Stimulated activated CD4-positive, alpha-beta T cell treated with anti-CD3 and anti-CD28 coated beads, TNF-alpha, amount 100 ng/mL, for 48 hours (primary cell): Measurements from ENCODE around the gene ATG4A.
A peak's percentile ranks its signal among the peaks of the same experiment; 100 is the strongest.

ENCODE experiments used
- DNase-seq, 3 donors: peaks; one replicate each; pipeline ENCODE4 v3.0.0-alpha.2; 2020; ENCODE audit warnings: low read depth in 3 of 3

Gene ATG4A, protein sequence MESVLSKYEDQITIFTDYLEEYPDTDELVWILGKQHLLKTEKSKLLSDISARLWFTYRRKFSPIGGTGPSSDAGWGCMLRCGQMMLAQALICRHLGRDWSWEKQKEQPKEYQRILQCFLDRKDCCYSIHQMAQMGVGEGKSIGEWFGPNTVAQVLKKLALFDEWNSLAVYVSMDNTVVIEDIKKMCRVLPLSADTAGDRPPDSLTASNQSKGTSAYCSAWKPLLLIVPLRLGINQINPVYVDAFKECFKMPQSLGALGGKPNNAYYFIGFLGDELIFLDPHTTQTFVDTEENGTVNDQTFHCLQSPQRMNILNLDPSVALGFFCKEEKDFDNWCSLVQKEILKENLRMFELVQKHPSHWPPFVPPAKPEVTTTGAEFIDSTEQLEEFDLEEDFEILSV

DNA sequence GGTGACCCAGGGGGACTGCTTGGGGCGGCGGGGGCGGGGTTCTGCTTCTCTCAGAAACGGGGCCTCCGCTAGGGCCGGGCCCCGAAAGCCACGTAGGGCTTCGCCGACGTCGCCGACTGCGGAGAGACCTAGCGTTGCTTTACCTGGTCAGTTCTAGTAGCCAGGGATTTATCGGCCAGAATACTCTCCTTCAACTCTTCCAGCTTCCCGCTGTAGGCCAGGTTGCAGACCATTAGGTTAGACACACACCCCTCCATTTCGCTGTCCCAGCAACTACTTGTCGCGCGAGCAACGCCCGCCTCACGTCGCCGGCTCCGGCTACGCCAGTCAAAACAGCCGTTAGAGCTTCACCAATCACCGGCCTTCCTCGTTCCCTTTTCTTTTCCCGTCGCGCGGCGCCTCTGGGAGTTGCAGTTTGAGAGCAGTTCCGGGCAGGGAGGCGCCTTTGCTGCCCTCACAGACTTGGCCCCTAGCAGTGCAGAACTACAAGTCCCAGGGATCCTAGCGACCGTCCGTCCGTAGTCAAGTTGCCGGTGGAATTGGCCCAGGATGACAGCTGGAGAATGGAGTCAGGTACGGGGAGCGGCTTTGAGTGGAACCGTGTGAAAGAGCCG lies at the start of gene ATG4A, which contains the start of gene PSMD10:
ATG4A (plus strand) TSS at position 515 of the 614 bp plus-strand sequence; CDS start at position 564, 49 bp downstream.
PSMD10 (minus strand) TSS at position 279 of the 614 bp plus-strand sequence; CDS start at position 257, 22 bp downstream.
- DNase-seq = peak; percentile 70 to 85 (median 79)

DNA sequence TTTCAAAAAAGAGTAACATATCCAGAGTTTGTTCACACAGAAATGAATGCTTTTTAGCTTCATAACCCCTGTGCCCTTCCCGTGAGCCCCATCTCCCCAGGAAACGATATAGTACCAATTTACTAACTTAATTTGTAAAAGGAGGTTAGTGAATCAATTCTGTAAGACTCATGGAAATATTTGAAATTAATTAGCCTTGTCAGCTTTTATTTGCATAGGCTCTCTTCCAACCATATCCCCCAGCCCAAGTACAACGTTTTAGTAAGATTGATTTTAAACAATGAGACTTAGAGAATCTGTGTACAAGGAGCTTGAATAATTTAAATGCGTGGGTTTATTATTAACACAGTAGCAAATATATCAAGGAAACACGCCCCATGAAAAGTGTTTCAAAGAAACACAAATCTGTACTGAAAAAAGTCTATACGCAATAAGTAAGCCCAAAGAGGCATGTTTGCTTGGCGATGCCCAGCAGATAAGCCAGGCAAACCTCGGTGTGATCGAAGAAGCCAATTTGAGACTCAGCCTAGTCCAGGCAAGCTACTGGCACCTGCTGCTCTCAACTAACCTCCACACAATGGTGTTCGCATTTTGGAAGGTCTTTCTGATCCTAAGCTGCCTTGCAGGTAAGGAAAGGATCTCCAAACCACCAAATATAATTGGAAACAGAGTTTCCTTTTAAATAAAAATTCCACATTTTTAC lies 46.9 kb upstream of the ATG4A start, which contains the start of gene VSIG1:
VSIG1 (plus strand) TSS at position 512 of the 703 bp plus-strand sequence; CDS start at position 578, 66 bp downstream.
- no peak for DNase-seq

DNA sequence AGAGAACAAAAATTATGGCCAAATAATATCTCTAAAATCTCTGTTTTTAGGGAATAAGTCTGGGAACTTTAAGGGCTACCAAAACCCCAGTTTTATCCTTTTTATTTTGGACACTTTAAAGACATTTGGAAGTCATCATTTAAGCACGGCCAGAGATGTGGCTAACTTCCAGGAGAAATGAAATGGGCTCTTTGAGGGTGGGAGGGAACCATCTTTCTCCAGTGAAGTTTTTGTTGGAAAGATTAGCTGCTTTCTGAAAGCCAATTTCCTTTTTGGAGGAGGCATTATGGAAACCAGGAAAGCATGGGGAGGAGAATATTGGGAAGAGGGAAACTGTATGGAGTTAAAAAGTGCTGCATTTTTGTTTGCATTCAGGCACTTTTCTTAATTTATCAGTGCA lies 41.9 kb upstream of the ATG4A start:
- no peak for DNase-seq

DNA sequence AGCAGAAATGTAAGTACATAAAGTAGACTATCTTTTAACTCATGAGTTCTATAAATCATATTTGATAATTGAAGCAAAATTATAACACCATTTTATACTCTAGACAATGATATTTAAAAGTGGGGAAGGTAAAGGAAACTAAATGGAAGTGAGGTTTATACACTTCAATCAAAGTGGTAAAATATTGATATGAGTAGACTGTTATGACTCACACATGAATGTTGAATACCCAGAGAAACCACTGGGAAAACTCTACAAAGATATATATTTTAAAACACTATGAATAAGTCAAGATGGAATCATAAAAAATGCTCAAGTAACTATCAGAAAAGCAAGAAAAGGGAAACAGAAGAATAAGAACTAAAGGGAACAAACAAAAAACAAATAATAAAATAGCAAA lies 38.4 kb upstream of the ATG4A start:
- DNase-seq = no peak

DNA sequence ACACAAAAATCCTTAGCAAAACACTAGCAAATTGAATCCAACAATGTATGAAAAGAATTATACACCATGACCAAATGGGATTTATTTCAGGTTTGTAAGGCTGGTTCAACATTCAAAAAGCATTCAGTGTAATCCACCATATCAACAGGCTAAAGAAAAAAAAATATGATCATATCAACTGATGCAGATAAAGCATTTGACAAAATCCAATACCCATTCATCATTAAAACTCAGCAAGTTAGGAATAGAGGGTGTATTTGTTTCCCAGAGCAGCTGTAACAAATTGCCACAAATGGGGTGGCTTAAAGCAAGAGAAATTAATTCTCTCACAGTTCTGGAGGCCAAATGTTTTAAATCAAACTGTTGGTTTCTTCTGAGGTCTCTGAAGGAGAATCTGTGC lies 36.0 kb upstream of the ATG4A start:
- DNase-seq = no peak

DNA sequence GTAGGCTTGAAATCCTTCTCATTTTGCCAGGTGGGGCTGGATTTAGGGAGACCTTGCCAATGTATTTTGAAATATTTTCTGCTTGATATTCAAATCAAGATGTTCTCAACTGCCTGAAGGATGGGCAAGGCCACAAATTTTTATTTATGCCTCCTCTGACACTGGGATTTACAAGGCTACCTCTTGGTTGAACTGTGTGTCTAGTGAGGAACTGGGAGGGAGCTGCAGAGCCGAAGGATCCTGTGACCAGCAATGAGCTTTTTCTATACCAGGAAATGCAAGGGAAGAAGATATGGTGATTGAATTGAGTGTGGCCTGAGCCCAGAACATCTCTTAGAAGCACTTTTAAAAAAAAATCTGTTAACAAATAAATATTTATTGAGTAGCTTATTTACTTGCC lies 31.8 kb upstream of the ATG4A start:
- no peak for DNase-seq

DNA sequence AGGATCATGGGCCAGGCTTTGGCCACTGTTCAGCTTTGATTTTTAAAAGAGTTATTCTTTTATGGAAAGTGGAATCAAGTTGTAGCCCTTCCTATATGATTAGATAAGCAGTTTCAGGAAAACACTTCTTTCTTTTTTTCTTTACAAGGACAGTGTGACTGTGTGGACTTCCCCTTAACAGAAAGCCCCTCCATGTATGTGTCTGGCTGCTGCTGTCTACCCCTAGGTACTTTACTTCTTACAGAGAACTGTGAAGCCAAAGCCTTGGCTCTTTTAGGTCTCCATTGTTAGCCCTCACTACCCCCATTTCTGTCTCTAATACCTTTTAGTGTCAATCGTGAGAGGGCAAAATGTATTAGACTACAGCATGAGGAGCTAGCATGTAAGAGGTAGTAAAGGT lies 27.6 kb upstream of the ATG4A start:
- no peak for DNase-seq

DNA sequence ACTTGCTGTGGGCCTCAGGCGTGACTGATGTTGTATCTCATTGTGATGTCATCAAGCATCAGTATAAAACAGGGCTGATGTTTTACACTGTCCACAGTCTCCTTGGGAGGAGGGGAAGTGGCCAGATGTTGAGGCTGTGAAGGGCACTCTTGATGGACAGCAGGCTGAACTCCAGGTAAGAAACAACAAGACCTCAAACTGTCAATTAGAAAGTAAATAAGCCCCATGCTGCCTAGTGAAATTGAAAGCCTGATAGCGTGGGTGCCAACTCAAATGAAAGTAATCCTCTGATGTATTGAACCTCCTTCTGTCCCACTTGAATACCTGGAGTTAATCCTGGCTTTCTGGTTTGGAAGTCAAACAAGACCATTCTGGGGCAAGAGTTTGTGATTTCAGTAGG lies 27.0 kb upstream of the ATG4A start:
- DNase-seq = no peak

DNA sequence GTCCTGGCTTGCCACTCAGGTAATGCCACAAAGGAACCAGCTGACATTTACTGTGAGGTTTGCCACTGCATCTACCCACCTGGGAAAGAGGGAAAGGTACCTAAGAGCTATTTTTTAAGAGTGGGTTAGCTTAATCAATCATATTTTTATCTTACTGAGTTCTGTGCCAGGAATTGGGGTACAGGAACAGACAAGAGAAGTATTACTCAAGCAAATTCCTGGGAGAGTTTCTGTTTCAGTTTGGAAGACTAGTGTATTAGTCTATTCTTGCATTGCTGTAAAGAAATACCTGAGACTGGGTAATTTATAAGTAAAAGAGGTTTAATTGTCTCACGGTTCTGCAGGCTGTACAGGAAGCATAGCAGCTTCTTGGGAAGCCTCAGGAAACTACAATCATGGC lies 23.5 kb upstream of the ATG4A start:
- DNase-seq = no peak

DNA sequence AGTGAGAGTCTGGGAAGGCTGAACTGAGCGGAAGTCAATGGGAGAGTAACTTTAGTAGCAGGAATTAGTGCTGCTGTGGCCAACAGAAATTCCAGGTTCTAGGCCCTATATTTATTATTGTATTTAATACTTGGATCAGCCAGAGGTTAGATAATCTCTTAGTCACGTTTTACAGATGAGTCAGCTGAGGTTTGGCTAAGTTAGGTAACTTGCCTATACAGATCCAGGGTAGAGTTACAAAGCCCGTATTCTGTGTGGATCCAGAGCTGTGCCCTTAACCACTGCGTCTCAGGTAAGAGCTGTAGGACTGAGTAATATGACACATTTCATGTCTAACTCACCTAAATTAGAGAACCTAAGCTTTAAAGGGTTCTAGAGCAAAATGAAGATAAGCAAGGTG lies 20.7 kb upstream of the ATG4A start:
- no peak for DNase-seq

DNA sequence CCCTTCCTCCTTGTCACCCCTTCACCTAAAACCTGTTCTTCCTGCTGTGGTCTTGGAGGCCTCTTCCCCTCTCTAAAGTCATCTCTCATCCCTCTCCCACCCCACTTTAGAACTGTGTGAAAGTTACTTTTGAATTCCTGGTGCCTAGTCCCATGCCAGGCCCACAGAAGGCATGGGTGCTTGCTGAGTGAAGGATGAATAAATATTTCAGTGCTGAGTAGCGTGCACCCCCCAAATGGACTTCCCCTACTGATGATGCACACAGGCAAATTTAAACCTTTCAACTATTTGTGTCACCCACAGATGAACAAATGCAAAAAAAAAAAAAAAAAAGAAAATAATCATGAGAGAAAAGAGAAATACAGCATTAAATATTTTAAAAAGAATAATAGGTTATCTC lies 20.0 kb upstream of the ATG4A start:
- no peak for DNase-seq

DNA sequence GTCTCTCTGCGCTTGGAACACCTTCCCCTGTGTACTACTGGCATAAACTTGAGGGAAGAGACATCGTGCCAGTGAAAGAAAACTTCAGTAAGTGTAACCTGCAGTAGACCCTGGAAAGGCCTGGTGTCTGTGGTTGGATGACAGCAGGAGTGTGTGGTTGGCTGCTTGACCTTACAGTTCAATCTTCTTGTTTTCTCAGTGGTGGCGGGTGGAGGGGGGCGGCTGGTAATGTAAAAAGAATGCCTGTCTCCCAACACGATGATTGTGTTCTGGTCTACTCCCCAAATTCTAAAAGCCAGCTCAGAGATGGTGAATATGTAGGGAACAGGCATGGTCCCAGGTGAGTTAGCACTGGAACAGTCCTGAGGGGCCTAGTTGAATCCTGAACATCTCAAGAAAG lies 18.8 kb upstream of the ATG4A start:
- no peak for DNase-seq

DNA sequence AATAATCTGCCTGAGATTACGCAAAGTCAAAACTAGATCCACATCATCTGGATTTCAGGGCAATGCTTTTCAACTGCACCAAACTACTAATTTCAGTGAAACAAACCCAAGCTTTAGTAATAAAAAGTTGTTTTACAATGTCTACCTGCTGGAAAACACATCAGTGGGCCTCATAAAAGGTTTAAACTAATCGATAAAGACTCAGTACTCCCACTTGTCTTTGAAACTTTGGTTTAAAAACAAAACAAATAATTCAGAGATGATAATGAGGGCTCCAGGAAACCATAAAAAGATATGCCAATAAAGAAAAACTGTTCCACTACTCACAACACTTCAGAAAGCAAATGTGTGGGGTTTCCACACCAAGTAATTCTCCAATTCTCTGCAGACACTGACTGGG lies 10.5 kb upstream of the ATG4A start:
- DNase-seq = no peak

DNA sequence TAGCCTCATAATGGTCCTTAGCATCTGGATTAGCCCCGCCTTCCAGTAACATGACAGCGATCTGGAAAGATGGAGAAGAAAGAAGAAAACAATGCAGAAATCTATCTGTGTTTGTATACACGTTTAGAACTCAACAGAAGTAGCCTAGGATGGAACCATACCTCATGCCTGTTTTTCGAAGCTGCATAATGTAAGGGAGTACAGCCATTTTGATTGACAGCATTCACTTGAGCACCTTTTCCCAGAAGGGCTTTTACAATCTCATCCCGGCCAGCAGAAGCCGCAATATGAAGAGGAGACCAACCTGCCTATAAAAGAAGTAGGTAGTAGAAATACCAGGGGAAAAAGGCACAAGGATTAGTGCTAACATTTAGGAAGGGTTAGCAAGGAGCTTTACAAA lies 3.8 kb upstream of the ATG4A start:
- DNase-seq = no peak

DNA sequence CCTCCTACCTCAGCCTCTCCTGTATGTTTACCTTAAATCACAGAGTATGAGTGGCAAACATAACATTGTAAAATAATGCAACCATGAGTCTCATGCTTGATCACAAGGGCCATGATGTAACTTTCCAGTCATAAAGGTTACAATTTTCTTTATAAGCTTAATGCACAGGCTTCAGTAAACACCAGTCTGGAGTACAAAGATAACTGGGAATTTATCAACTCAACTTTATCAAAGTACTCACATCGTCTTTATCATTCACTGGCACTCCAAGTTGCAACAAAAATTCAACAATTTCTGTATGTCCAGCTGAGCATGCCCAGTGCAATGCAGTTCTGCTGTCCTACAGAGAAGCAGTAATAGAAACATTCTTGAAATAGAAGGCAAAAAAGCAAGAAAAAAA lies 3.1 kb upstream of the ATG4A start:
- DNase-seq = no peak

DNA sequence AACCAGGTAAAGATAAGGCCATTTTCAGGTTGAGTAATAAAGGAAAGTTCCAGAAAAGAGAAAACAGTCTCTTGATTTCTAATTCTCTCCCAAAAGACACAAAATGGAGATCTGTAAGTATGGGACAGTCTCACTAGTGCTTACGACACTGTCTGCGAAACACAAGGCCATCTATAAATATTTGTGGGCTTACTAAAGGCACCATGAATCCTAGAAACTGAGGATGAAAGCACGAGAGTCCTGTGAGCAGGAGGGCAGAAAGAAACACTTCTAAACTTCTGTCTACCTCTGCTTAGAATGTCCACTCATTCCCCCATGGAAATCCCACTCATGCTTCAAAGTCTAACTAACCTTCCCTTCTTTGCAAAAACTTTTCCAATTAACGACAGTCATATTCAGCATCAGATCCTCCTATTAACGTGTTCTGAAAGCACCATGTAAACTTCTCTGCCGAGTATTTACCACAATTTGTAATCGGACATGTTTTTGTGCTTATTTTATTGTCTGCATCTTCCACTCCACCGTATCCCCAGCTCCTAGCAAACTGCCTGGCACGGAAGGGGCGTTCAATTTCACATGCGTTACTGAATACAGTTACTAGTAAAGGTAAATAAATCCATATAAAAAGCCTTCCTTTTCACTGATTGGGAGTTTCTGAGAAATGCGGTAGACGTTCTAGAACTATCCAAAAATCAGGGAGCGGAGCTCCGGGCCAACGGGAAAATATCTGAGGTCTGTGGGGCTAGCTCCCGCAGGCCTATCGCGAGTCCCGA lies 901 bp upstream of the ATG4A start:
- no peak for DNase-seq

DNA sequence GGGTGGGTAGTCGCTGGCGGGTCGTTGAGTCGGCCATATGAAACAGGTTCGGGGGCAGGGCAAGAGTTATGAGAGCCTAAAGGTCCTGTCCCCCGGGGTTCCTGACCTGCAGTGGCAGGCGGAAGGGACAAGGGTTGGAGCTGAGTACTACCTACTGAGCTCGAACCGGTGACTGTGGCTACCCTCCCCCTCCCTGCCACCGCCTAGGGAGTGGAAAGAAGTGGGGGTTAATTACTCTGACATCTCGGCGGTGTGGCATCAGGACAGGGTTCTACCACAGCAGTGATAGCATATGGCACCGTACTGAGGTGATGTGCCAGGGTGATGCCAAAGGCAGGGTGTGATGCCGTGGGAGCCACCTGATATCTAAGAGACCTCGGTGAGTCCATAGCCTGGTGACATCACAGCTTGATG lies 307 bp downstream of the ATG4A start:
- peak in 2 of 3 donors; percentile 0 to 8 for DNase-seq

DNA sequence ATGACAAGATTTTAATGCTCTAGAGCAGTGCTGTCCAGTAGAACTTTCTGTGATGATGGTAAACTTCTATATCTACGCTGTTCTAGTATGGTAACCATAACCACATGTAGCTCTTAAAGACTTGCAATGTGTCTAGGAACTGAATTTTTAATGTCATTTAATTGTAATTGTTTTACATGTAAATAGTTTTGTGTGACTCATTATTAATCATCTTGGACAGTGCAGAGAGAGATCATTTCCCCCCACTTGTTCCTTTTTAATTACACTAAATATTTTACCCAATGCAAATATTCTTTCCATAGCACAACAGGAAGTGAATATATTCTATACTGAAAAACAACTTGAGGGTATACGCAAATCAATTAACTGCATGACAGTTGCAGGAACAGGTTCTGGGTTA lies 5.8 kb downstream of the ATG4A start:
- DNase-seq = no peak

DNA sequence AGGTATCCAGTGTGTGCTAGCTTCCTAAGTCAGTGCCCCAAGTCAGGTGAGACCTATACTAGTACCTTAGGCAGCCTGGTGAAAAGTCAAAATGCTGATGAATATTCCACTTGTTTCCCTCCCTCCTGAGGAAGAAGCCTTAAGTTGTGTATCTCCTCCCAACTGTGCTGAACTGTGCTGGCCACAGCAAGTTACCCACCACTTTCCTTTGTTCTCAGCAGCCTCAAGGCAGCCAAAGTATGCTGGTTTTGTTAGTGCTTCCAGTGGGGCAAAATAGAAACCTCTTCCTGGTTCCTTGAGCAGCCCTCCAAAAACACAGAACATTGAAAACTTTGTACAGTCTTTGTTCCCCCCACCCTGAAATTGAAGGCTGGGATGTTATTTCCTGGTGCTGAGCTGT lies 13.9 kb downstream of the ATG4A start:
- no peak for DNase-seq

DNA sequence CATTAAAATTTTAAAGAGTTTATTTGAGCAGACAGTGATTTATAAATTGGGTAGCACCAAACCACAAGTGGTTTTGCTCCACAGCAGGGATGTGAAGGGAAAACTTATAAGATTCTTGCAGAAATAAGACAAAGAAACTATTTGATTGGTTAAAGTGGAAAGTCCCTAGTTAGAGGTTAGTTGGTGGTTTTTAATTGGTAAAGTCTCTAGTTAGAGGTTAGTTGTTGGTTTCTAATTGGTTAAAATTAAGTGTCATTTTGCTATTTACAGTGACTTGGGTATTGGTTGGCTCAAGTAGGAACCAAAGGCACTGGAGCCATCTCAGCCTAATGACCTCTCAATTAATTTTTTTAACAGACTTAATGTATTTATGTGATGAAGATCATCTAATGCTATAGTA lies 23.0 kb downstream of the ATG4A start:
- no peak for DNase-seq

DNA sequence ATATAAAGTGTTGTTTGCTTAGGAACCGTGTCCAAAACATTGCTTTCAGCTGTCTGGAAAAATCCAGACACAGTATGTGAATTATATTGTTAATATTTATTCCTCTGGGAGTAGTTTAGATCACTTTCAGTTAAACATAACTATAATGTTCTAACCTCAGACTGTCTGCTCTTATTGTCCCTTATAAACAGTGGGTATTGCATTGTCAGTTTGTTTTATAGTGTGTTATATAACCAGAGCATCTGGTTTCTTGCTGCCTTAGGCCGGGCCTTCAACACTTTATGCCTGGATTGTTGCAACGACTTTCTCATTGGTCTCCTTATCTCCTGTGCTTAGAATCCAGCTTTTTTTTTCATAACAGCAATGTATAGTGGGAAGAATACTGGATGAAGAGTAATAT lies 26.4 kb downstream of the ATG4A start:
- DNase-seq = no peak

DNA sequence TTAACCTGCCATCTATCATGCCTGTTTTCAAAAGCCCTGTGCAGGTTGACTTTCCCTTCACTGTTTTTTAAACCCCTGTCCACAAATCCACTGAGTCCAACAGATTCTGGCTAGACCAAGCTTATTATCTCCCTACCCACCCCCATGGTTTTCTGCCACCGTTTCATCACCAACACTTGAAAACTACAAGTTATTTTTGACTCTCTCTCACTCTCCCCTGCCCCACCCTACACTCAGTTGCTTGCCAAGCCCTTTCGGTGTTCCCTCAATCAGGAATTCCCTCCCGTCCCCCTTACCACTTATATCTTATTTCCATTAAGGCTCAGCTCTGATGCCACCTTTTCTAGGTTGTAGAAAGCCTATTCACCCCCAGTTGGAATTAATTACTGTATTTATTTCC lies 29.7 kb downstream of the ATG4A start:
- no peak for DNase-seq
